ENCODE data around the gene PITRM1. TPM values are rescaled to one million over a fixed set of nuclear protein-coding genes. Genes with fewer than 3 reads are reported as not detected.
A peak's percentile ranks its signal among the peaks of the same experiment; 100 is the strongest.
"Not testable (repeated sequence)": the region's sequence is repeated elsewhere in the genome, so short reads cannot be mapped to it uniquely, and the experiment has no call there.

Gene PITRM1
- total RNA-seq, 5 donors from 2014 or later (not counting 1 experiment from before 2014, with no cell fraction given) = 73.9 to 89.5 (median 81.0) TPM

GRCh38 chr10:3171488-3171887 lies 1.1 kb downstream of the PITRM1 start:
- ATAC-seq (replicated peaks in 1 of 4); H3K27me3 ChIP-seq (replicated peaks in 1 of 2; ENCODE audit: control insufficient read depth in 2 of 2, extremely low read depth in 1 of 2, insufficient read depth in 2 of 2, low read length in 1 of 2); DNase-seq; POLR2A ChIA-PET; H3K9me3 ChIP-seq; H3K9me3 Mint-ChIP-seq; CTCF ChIA-PET; H3K27me3 Mint-ChIP-seq; H3K27ac ChIP-seq (ENCODE audit: low read length): not testable (repeated sequence)
- 100% methylated on average over 6 of the region's 11 CpGs for WGBS (ENCODE audit: insufficient coverage)
- Mint-ChIP-seq H3K27ac (peak overlapping the region in 1 of 2 donors; percentile 86), H3K36me3 (peaks cover 28% of the 10 kb centered on the region), H3K4me1 (peaks cover 19 to 26% (median 26%) of the 10 kb centered on the region in 3 donors), H3K4me3 (peak overlapping the region; percentile 77 to 88 (median 86))
- Histone ChIP-seq H3K4me1 (ENCODE audit: control insufficient read depth in 1 of 2, extremely low read depth in 1 of 2, insufficient read depth in 2 of 2, low read length in 2 of 2) (peaks cover 5 to 22% of the 10 kb centered on the region in 2 experiments), H3K36me3 (ENCODE audit: control insufficient read depth in 2 of 2, extremely low read depth in 1 of 2, insufficient read depth in 1 of 2, low read length in 1 of 2) (peaks cover 14 to 34% of the 10 kb centered on the region in 2 donors), H3K4me3 (ENCODE audit: control insufficient read depth in 1 of 2, extremely low read depth in 1 of 2, low read length in 1 of 2) (peak overlapping the region; percentile 57 to 77)

DNA sequence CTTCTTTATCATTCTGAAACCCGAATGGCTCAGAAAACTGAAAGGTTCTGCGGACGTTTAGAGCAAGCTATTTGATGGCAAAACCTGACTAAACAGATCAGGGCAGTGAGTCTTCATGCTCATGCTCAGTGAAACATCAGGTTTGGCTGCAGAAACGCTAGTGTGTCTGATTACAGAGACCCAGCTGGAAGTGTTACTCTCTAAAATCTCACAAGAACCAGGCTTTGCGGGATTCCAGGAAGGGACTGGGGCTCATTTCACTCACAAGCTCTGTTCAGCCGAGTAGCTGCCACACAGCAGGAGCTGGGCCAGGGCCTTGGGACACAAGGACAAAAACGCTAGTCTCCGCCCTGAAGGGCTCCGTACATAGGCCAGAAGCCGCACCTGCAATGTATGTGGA lies 2.9 kb downstream of the PITRM1 start:
- Histone ChIP-seq H3K27me3 (replicated peaks in 1 of 2; ENCODE audit: control insufficient read depth in 2 of 2, extremely low read depth in 1 of 2, insufficient read depth in 2 of 2, low read length in 1 of 2) (peaks cover 0 to 4% of the 10 kb centered on the region in 2 experiments), H3K36me3 (ENCODE audit: control insufficient read depth in 2 of 2, extremely low read depth in 1 of 2, insufficient read depth in 1 of 2, low read length in 1 of 2) (peaks cover 18 to 52% of the 10 kb centered on the region in 2 donors), H3K27ac (ENCODE audit: low read length) (no peak overlapping the region), H3K9me3 (no peaks in the 10 kb centered on the region), H3K4me1 (ENCODE audit: control insufficient read depth in 1 of 2, extremely low read depth in 1 of 2, insufficient read depth in 2 of 2, low read length in 2 of 2) (peaks cover 5 to 22% of the 10 kb centered on the region in 2 experiments), H3K4me3 (ENCODE audit: control insufficient read depth in 1 of 2, extremely low read depth in 1 of 2, low read length in 1 of 2) (no peak overlapping the region)
- Mint-ChIP-seq H3K36me3 (peaks cover 47% of the 10 kb centered on the region), H3K9me3 (no peaks in the 10 kb centered on the region), H3K27me3 (no peaks in the 10 kb centered on the region), H3K4me3 (no peak overlapping the region), H3K27ac (no peak overlapping the region), H3K4me1 (peaks cover 19 to 26% (median 26%) of the 10 kb centered on the region in 3 donors)
- POLR2A ChIA-PET = no interaction called here
- WGBS (ENCODE audit: insufficient coverage) = 93% methylated on average over 6 of the region's 10 CpGs
- ATAC-seq (replicated peaks in 1 of 4) (no peak), DNase-seq (no peak)
- CTCF ChIA-PET = no interaction called here

- POLR2A ChIA-PET = no interaction called here
- WGBS (ENCODE audit: insufficient coverage) = 98% methylated on average over 10 of the region's 10 CpGs
- Mint-ChIP-seq H3K27ac (no peak overlapping the region), H3K4me3 (no peak overlapping the region), H3K4me1 (peaks cover 19 to 26% (median 26%) of the 10 kb centered on the region in 3 donors), H3K36me3 (peaks cover 48% of the 10 kb centered on the region), H3K9me3 (no peaks in the 10 kb centered on the region), H3K27me3 (no peaks in the 10 kb centered on the region)
- no peak for DNase-seq
- Histone ChIP-seq H3K9me3 (no peaks in the 10 kb centered on the region), H3K4me1 (ENCODE audit: control insufficient read depth in 1 of 2, extremely low read depth in 1 of 2, insufficient read depth in 2 of 2, low read length in 2 of 2) (peaks cover 5 to 22% of the 10 kb centered on the region in 2 experiments), H3K27ac (ENCODE audit: low read length) (no peak overlapping the region), H3K27me3 (replicated peaks in 1 of 2; ENCODE audit: control insufficient read depth in 2 of 2, extremely low read depth in 1 of 2, insufficient read depth in 2 of 2, low read length in 1 of 2) (peaks cover 0 to 4% of the 10 kb centered on the region in 2 experiments), H3K4me3 (ENCODE audit: control insufficient read depth in 1 of 2, extremely low read depth in 1 of 2, low read length in 1 of 2) (no peak overlapping the region), H3K36me3 (ENCODE audit: control insufficient read depth in 2 of 2, extremely low read depth in 1 of 2, insufficient read depth in 1 of 2, low read length in 1 of 2) (peaks cover 20 to 56% of the 10 kb centered on the region in 2 donors)
- no peak for ATAC-seq (replicated peaks in 1 of 4)
- CTCF ChIA-PET = no interaction called here
These were observed 3.3 kb downstream of the PITRM1 start for GRCh38 chr10:3169271-3169670.

DNA sequence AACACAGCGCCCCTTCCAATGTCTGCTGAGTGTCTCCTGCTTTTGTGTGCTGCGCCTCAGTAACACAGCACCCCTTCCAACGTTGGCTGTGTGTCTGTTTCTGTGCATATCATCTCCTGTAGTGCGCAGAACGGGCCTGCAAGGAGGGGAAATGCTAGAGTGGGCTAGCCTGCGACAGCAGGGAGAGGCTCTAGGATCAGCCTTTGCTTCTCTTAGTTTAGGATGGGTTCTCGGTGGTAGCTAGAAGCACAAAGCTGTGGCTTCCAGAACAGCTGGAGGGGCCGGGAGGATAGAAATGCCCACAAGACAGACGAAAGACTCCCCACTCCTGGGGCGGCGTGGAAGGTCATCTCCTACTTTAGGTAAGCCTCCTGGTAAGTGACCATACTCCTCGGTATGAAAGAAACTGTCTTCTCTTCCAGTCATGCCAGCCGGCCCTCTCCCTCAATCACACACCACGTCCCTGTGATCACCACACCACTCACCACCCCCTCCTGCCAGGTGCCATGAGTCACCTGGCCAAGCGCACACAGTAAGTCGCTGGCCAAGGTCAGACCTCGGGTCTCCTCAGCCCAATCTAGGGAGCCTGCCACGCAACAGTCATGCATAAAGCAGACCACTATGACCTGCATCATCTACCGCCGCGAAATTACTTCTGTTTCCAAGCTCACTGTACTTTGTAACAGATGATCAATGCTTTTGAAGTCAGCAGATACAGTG lies 4.8 kb downstream of the PITRM1 start:
- no peaks in the 10 kb centered on the region for H3K27me3 Mint-ChIP-seq
- H3K36me3 Mint-ChIP-seq = peaks cover 58% of the 10 kb centered on the region
- POLR2A ChIA-PET = interaction anchor here in 1 of 2 donors (0.6 kb wide), 1 partner anchor 67 kb away, joined by 8 read pairs; no protein-coding TSS in a partner anchor
- no peaks in the 10 kb centered on the region for H3K9me3 Mint-ChIP-seq
- no peak overlapping the region for H3K4me3 Mint-ChIP-seq
- 96% methylated on average over 14 of the region's 21 CpGs for WGBS (ENCODE audit: insufficient coverage)
- ATAC-seq (replicated peaks in 1 of 4) = no peak
- Histone ChIP-seq H3K9me3 (no peaks in the 10 kb centered on the region), H3K27me3 (replicated peaks in 1 of 2; ENCODE audit: control insufficient read depth in 2 of 2, extremely low read depth in 1 of 2, insufficient read depth in 2 of 2, low read length in 1 of 2) (no peaks in the 10 kb centered on the region), H3K4me1 (ENCODE audit: control insufficient read depth in 1 of 2, extremely low read depth in 1 of 2, insufficient read depth in 2 of 2, low read length in 2 of 2) (peaks cover 5 to 13% of the 10 kb centered on the region in 2 experiments), H3K4me3 (ENCODE audit: control insufficient read depth in 1 of 2, extremely low read depth in 1 of 2, low read length in 1 of 2) (no peak overlapping the region), H3K27ac (ENCODE audit: low read length) (no peak overlapping the region), H3K36me3 (ENCODE audit: control insufficient read depth in 2 of 2, extremely low read depth in 1 of 2, insufficient read depth in 1 of 2, low read length in 1 of 2) (peaks cover 20 to 68% of the 10 kb centered on the region in 2 donors)
- no peak for DNase-seq
- CTCF ChIA-PET = no interaction called here
- H3K27ac Mint-ChIP-seq = no peak overlapping the region
- peaks cover 14 to 23% (median 21%) of the 10 kb centered on the region in 3 donors for H3K4me1 Mint-ChIP-seq

GRCh38 chr10:3166496-3167290 lies 5.9 kb downstream of the PITRM1 start:
- CTCF ChIA-PET = no interaction called here
- POLR2A ChIA-PET = no interaction called here
- Histone ChIP-seq H3K9me3 (no peaks in the 10 kb centered on the region), H3K27me3 (replicated peaks in 1 of 2; ENCODE audit: control insufficient read depth in 2 of 2, extremely low read depth in 1 of 2, insufficient read depth in 2 of 2, low read length in 1 of 2) (no peaks in the 10 kb centered on the region), H3K36me3 (ENCODE audit: control insufficient read depth in 2 of 2, extremely low read depth in 1 of 2, insufficient read depth in 1 of 2, low read length in 1 of 2) (peaks cover 20 to 79% of the 10 kb centered on the region in 2 donors), H3K27ac (ENCODE audit: low read length) (no peak overlapping the region), H3K4me3 (ENCODE audit: control insufficient read depth in 1 of 2, extremely low read depth in 1 of 2, low read length in 1 of 2) (no peak overlapping the region), H3K4me1 (ENCODE audit: control insufficient read depth in 1 of 2, extremely low read depth in 1 of 2, insufficient read depth in 2 of 2, low read length in 2 of 2) (peaks cover 3 to 9% of the 10 kb centered on the region in 2 experiments)
- H3K9me3 Mint-ChIP-seq = no peaks in the 10 kb centered on the region
- no peak for DNase-seq
- peaks cover 66% of the 10 kb centered on the region for H3K36me3 Mint-ChIP-seq
- peaks cover 12 to 17% (median 17%) of the 10 kb centered on the region in 3 donors for H3K4me1 Mint-ChIP-seq
- WGBS (ENCODE audit: insufficient coverage) = 95% methylated on average over 2 of the region's 10 CpGs
- H3K4me3 Mint-ChIP-seq = no peak overlapping the region
- no peaks in the 10 kb centered on the region for H3K27me3 Mint-ChIP-seq
- no peak overlapping the region for H3K27ac Mint-ChIP-seq
- no peak for ATAC-seq (replicated peaks in 1 of 4)

DNA sequence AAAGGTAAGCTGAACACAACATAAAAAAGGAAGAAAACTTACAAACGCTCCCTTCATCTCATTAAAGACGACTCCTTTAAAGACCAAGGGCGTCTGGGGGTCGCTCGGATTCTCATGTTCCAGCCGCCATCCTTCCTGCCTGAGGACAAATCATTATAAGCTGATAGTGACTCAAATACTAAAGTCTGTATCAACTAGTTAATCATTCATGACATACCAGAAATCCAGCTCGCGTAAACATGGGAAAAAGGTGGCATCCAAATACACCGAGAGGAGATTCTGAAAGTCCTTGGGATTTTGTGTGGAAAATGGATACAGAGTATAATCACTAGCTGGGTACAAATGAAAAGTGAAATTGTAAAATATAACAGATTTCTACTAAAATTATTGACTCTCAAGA lies 7.4 kb downstream of the PITRM1 start:
- no peaks in the 10 kb centered on the region for H3K4me1 ChIP-seq (ENCODE audit: control insufficient read depth in 1 of 2, extremely low read depth in 1 of 2, insufficient read depth in 2 of 2, low read length in 2 of 2)
- no peak overlapping the region for H3K4me3 Mint-ChIP-seq
- H3K27ac ChIP-seq (ENCODE audit: low read length) = no peak overlapping the region
- peaks cover 71% of the 10 kb centered on the region for H3K36me3 Mint-ChIP-seq
- H3K27me3 Mint-ChIP-seq = no peaks in the 10 kb centered on the region
- H3K9me3 Mint-ChIP-seq = no peaks in the 10 kb centered on the region
- no peak overlapping the region for H3K4me3 ChIP-seq (ENCODE audit: control insufficient read depth in 1 of 2, extremely low read depth in 1 of 2, low read length in 1 of 2)
- no peak overlapping the region for H3K27ac Mint-ChIP-seq
- no peaks in the 10 kb centered on the region for H3K9me3 ChIP-seq
- DNase-seq (no peak), ATAC-seq (replicated peaks in 1 of 4) (no peak)
- peaks cover 4 to 6% (median 5%) of the 10 kb centered on the region in 3 donors for H3K4me1 Mint-ChIP-seq
- no peaks in the 10 kb centered on the region for H3K27me3 ChIP-seq (replicated peaks in 1 of 2; ENCODE audit: control insufficient read depth in 2 of 2, extremely low read depth in 1 of 2, insufficient read depth in 2 of 2, low read length in 1 of 2)
- ChIA-PET POLR2A (no interaction called here), CTCF (no interaction called here)
- 100% methylated on average over 1 of the region's 9 CpGs for WGBS (ENCODE audit: insufficient coverage)
- peaks cover 20 to 91% of the 10 kb centered on the region in 2 donors for H3K36me3 ChIP-seq (ENCODE audit: control insufficient read depth in 2 of 2, extremely low read depth in 1 of 2, insufficient read depth in 1 of 2, low read length in 1 of 2)
